HG03571 (cell line): ENCODE measurements around the gene CCDC6.
"Not testable (repeated sequence)": the region's sequence is repeated elsewhere in the genome, so short reads cannot be mapped to it uniquely, and the experiment has no call there.

ENCODE experiments used
- ATAC-seq: cut with Tn5 transposase; IDR thresholded peaks from one replicate; pipeline ENCODE4 v1.9.1; 2021; ENCODE audit not compliant: unreplicated experiment

The CCDC6 gene

GRCh38 chr10:59881640-59882039 is 24.7 kb downstream of the CCDC6 start:
- ATAC-seq, result no peak

GRCh38 chr10:59880971-59881510 is 25.3 kb downstream of the CCDC6 start:
- peak; percentile 59 for ATAC-seq

DNA sequence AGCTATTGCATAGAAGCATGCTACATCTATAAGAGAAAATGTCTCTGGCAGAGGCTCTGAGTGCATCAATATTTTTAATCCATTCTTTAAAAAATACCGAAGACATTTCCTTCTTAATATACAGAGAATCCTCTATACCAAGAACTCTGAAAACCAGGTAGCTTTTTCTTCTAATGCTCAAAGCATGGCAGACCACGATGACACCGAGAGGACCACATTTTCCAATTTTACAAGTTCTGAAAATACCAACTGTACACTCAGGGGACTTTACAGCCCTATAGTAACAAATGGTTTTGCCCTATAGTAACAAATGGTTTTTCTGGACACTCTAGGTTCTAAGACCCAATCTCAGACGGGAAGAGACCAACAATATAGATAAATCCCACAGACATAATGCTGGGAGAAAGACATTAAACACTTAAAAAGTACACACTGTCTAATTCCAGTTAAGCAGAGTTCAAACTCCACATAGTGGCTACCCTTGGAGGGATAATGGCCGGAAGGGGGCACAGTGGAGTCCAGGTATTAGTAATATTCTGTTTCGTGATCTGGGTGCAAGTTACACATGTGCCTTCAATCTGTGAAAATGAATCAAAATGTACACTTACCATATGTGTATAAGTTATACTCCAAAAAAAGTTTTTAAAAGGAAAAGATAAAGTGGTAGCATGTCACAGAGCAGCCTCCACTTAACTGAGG is 26.2 kb downstream of the CCDC6 start:
- ATAC-seq, result no peak

- peak; percentile 31 for ATAC-seq
Observed at GRCh38 chr10:59879363-59879913, 26.9 kb downstream of the CCDC6 start.

DNA sequence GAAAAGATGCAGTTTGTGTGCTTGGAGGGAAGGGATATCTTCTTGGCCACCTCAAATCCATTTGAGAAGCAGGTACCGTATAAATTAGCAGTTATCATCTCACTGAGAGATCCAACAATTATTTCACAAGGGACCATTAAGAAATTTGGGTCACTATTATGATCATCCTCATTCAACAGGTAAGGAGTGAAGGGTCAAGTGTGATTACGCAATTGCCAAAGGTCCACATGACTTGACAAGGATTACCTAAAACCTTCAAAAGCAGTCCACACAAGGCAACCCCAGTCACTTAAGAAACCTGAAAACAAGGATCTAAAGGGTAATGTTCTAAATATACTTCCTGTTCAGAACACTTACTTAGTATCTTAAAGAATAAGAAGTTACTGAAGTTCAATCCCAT is 27.4 kb downstream of the CCDC6 start:
- ATAC-seq, result no peak

DNA sequence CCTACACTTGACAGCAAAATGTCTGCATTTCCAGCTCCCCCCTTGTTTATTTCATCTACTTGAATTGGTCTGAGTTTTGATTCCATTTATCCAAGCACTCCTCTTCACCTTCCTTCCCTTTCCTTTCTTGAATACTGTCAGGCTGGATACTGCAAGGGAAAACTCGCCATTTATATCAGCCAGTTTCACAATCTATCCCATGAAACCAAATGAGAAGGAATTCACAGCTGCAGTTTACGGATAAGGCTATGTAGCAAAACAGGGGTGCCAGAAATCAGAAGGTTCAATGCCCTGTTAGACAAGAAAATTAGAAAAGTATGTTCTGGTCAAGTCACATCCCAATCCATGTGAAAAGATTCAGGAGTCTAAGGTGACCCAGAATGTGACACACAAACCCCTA is 28.1 kb downstream of the CCDC6 start:
- no peak for ATAC-seq

- ATAC-seq, result no peak
Observed at GRCh38 chr10:59877191-59877671, 29.1 kb downstream of the CCDC6 start.

- no peak for ATAC-seq
Observed at GRCh38 chr10:59876695-59877094, 29.7 kb downstream of the CCDC6 start.

DNA sequence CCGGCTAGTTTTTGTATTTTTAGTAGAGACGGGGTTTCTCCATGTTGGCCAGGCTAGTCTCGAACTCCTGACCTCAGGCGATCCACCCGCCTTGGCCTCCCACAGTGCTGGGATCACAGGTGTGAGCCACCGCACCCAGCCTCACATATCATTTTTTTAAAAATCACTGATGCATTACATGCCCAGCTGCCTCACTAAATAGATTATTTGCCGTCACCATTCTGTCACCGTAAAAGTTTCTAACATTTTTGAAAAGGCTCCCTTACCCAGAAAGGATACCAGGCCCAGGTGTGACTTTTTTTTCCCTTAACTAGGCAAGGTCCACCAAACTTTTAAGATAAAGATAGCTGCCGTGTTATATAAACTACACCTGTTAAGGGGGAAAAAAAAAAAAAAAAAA is 30.1 kb downstream of the CCDC6 start:
- not testable (repeated sequence) for ATAC-seq

GRCh38 chr10:59873896-59874295 is 32.5 kb downstream of the CCDC6 start:
- ATAC-seq, result peak; percentile 63

DNA sequence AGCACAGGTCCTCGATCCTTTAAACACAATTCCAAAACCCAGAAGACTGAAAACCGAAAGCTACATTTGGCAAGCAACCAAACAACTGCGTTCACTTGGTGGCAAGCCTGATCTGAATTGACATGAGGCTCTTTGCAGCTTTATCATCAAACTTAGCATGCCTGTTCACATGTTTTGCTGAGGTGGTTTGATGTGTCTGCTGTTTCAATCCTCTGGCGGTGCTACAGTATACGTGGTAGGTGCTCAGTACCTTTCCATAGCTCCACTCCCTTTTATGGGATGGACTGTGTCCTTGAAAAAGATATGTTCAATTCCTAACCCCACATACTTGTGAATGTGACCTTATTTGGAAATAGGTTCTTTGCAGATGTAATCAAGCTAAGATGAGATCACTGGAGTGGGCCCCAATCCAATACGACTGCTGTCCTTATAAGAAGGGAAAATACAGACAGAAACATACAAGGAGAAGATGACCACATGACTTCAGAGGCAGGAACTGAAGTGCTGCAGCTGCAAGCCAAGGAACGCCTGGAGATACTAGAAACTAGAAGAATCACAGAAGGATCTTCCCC is 33.4 kb downstream of the CCDC6 start:
- no peak for ATAC-seq

GRCh38 chr10:59870152-59870551 is 36.2 kb downstream of the CCDC6 start:
- ATAC-seq, result no peak

DNA sequence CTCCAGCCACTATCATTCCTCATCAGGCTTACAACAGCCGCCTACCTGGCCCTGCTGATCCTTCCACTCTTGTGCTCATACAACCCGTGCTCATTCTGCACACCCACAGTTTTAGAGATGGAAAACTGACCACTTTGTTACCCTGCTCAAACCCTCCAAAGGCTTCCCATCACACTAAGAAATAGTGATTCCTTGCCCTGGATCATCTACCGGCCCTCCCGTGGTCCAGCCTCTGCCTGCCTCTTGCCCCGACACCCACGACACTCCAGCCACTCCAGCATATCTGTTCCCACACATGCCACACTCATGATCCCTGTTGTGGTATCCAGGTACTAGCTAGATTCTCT is 36.8 kb downstream of the CCDC6 start:
- ATAC-seq, result no peak

GRCh38 chr10:59868696-59869593 is 37.4 kb downstream of the CCDC6 start:
- ATAC-seq, result no peak

GRCh38 chr10:59867590-59867989 is 38.8 kb downstream of the CCDC6 start:
- ATAC-seq, result no peak

- ATAC-seq, result no peak
Observed at GRCh38 chr10:59865101-59865500, 41.3 kb downstream of the CCDC6 start.

GRCh38 chr10:59864141-59864962 is 42.0 kb downstream of the CCDC6 start:
- no peak for ATAC-seq

DNA sequence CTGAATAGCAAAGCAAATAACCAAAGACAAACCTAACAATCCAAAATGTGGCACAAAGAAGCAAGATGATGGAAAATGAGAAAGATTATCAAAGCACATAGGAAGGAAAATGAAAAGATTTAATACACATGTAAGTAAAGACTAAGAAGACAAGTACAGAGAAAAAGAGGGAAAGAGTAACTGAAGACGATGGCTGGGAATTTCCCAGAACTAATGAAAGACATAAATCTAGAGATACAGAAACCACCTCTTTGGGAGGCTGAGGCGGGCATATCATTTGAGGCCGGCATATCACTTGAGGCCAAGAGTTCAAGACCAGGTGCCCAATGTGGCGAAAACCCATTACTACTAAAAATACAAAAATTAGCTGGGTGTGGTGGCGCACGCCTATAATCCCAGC is 46.8 kb downstream of the CCDC6 start:
- no peak for ATAC-seq

- no peak for ATAC-seq
Observed at GRCh38 chr10:59857921-59858320, 48.4 kb downstream of the CCDC6 start.

DNA sequence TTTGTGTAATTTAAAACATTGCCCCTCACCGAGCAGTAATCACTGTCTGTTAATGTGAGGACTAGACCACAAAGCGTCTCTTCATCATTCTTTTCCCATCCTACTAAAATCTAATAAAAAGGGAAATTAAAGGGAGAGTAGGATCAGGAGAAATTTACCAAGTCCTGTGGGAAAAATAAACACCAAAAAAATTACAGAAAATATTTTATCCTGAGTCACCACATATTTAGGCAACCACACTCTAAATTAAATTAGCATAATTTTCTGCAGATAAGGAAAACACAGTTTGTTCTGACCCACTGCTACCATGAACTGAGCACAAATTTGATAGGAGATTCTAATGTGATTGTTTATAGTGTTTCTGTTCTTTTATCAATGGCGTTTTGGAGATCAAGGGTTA is 49.3 kb downstream of the CCDC6 start:
- ATAC-seq, result no peak
